Measurements from ENCODE around the gene SERINC3. TPM values are rescaled to one million over a fixed set of nuclear protein-coding genes. Genes with fewer than 3 reads are reported as not detected.

Gene SERINC3
- polyA plus RNA-seq, 1 donor from 2014 or later = 64.5 TPM

- H3K9ac ChIP-seq (ENCODE audit: low read length) = no peak overlapping the region
- H3K4me3 ChIP-seq (ENCODE audit: low read length) = no peak overlapping the region
- no peak overlapping the region for H2AFZ ChIP-seq (ENCODE audit: low read depth, low read length)
- H3K4me2 ChIP-seq (ENCODE audit: low read length) = no peak overlapping the region
- no peaks in the 10 kb centered on the region for H4K20me1 ChIP-seq (ENCODE audit: insufficient read depth)
- TF ChIP-seq CTCF (IDR thresholded peaks at IDR 0.05; ENCODE audit: poor library complexity, severe bottlenecking) = no peak
- TF ChIP-seq EZH2 (IDR thresholded peaks at IDR 0.05; ENCODE audit: borderline replicate concordance, insufficient read depth, low read length, poor library complexity, severe bottlenecking) = no peak
- TF ChIP-seq REST (IDR thresholded peaks at IDR 0.05; ENCODE audit: borderline replicate concordance) = no peak
- no peak for TF ChIP-seq MXI1 (conservative IDR thresholded peaks at IDR 0.05; ENCODE audit: poor library complexity, severe bottlenecking)
- TF ChIP-seq POLR2AphosphoS5 (IDR thresholded peaks at IDR 0.05) = no peak
- H3K27ac ChIP-seq (ENCODE audit: low read length) = no peak overlapping the region
- no peaks in the 10 kb centered on the region for H3K9me3 ChIP-seq (ENCODE audit: low read length)
- no peaks in the 10 kb centered on the region for H3K36me3 ChIP-seq (ENCODE audit: insufficient read depth, low read length)
- H3K79me2 ChIP-seq (replicated peaks; ENCODE audit: insufficient read depth, low read length) = peaks cover 5% of the 10 kb centered on the region
- H3K27me3 ChIP-seq (ENCODE audit: insufficient read depth, low read depth, low read length) = no peaks in the 10 kb centered on the region
- H3F3A ChIP-seq (ENCODE audit: insufficient read depth, low read length, poor library complexity, severe bottlenecking) = no peaks in the 10 kb centered on the region
- no peaks in the 10 kb centered on the region for H3K9me2 ChIP-seq (ENCODE audit: insufficient read depth, low read length)
Observed at GRCh38 chr20:44559302-44559701, 37.4 kb upstream of the SERINC3 start.

- Histone ChIP-seq H3K27ac (ENCODE audit: low read length) (no peak overlapping the region), H3K79me2 (replicated peaks; ENCODE audit: insufficient read depth, low read length) (peaks cover 7% of the 10 kb centered on the region), H2AFZ (ENCODE audit: low read depth, low read length) (no peak overlapping the region), H3K4me3 (ENCODE audit: low read length) (no peak overlapping the region), H3K9me3 (ENCODE audit: low read length) (no peaks in the 10 kb centered on the region), H3F3A (ENCODE audit: insufficient read depth, low read length, poor library complexity, severe bottlenecking) (no peaks in the 10 kb centered on the region), H4K20me1 (ENCODE audit: insufficient read depth) (no peaks in the 10 kb centered on the region), H3K9me2 (ENCODE audit: insufficient read depth, low read length) (no peaks in the 10 kb centered on the region), H3K4me2 (ENCODE audit: low read length) (no peak overlapping the region), H3K27me3 (ENCODE audit: insufficient read depth, low read depth, low read length) (no peaks in the 10 kb centered on the region), H3K36me3 (ENCODE audit: insufficient read depth, low read length) (no peaks in the 10 kb centered on the region), H3K9ac (ENCODE audit: low read length) (no peak overlapping the region)
- TF ChIP-seq EP300 (conservative IDR thresholded peaks at IDR 0.05; ENCODE audit: poor library complexity, severe bottlenecking) (no peak), RAD21 (conservative IDR thresholded peaks at IDR 0.05) (no peak), MXI1 (conservative IDR thresholded peaks at IDR 0.05; ENCODE audit: poor library complexity, severe bottlenecking) (no peak), TAF1 (IDR thresholded peaks at IDR 0.05; ENCODE audit: low read depth) (no peak), POLR2AphosphoS5 (IDR thresholded peaks at IDR 0.05) (no peak), CTCF (IDR thresholded peaks at IDR 0.05; ENCODE audit: poor library complexity, severe bottlenecking) (no peak), EZH2 (IDR thresholded peaks at IDR 0.05; ENCODE audit: borderline replicate concordance, insufficient read depth, low read length, poor library complexity, severe bottlenecking) (no peak), REST (IDR thresholded peaks at IDR 0.05; ENCODE audit: borderline replicate concordance) (no peak), SMC3 (conservative IDR thresholded peaks at IDR 0.05; ENCODE audit: poor library complexity) (no peak)
Observed at GRCh38 chr20:44552950-44553908, 31.4 kb upstream of the SERINC3 start.

Measured in neural cell (in vitro differentiated cells).